MG63 (cell line): Measurements from ENCODE around the gene KRAS. TPM values are rescaled to one million over a fixed set of nuclear protein-coding genes. Genes with fewer than 3 reads are reported as not detected.
"Not testable (repeated sequence)": the region's sequence is repeated elsewhere in the genome, so short reads cannot be mapped to it uniquely, and the experiment has no call there.

ENCODE experiments used
- DNase-seq: peaks from one replicate; pipeline ENCODE4 v3.0.0-alpha.2; 2020
- H3K27me3 ChIP-seq: fragments of 250-450 bp; sonication (Bioruptor Pico); 2 replicates; pipeline ENCODE4 v1.5.1; 2020; ENCODE audit warnings: mild to moderate bottlenecking, moderate library complexity
- H3K36me3 ChIP-seq: fragments of 250-450 bp; sonication (Bioruptor Pico); 2 replicates; pipeline ENCODE4 v1.5.1; 2020; ENCODE audit warnings: mild to moderate bottlenecking, moderate library complexity
- H3K4me3 ChIP-seq: fragments of 250-450 bp; sonication (Bioruptor Pico); 2 replicates; pipeline ENCODE4 v1.5.1; 2020; ENCODE audit warnings: mild to moderate bottlenecking, moderate library complexity
- H3K9me3 ChIP-seq: fragments of 250-450 bp; sonication (Bioruptor Pico); 2 replicates; pipeline ENCODE4 v1.5.1; 2020; ENCODE audit warnings: mild to moderate bottlenecking, moderate library complexity
- total RNA-seq: library from RNA; depleted of rRNA; stranded (reverse); fragments of >200 nt; shearing (Covaris generic); gene quantifications from 2 replicates; pipeline ENCODE4 v1.2.3, GENCODE V29; 2014; ENCODE audit warnings: low replicate concordance; rRNA removed

KRAS gene
- 4.1 and 6.1 TPM in 2 replicates for total RNA-seq

- H3K9me3 ChIP-seq = no peaks in the 10 kb centered on the region
These were observed at the start of gene KRAS for GRCh38 chr12:25250744-25251730. Gene KRAS (minus strand): TSS chr12:25250929.

GRCh38 chr12:25296381-25296780 is 45.7 kb upstream of the KRAS start:
- Histone ChIP-seq H3K9me3 (no peaks in the 10 kb centered on the region), H3K36me3 (no peaks in the 10 kb centered on the region), H3K27me3 (no peaks in the 10 kb centered on the region), H3K4me3 (no peak overlapping the region)
- DNase-seq = no peak

More at GRCh38 chr12:25250744-25251730, at the start of gene KRAS:
- Histone ChIP-seq H3K27me3 (no peaks in the 10 kb centered on the region), H3K4me3 (peak within 1 kb of the TSS; percentile 75), H3K36me3 (peaks cover 6% of the 10 kb centered on the region)
- DNase-seq = peak; percentile 99

GRCh38 chr12:25295361-25295760 is 44.6 kb upstream of the KRAS start:
- DNase-seq = no peak
- Histone ChIP-seq H3K4me3 (no peak overlapping the region), H3K36me3 (no peaks in the 10 kb centered on the region), H3K9me3 (no peaks in the 10 kb centered on the region), H3K27me3 (no peaks in the 10 kb centered on the region)

- no peak for DNase-seq
- Histone ChIP-seq H3K36me3 (no peaks in the 10 kb centered on the region), H3K9me3 (no peaks in the 10 kb centered on the region), H3K4me3 (no peak overlapping the region), H3K27me3 (no peaks in the 10 kb centered on the region)
These were observed 42.9 kb upstream of the KRAS start for GRCh38 chr12:25293653-25294052.

GRCh38 chr12:25292810-25293221 is 42.1 kb upstream of the KRAS start:
- not testable (repeated sequence) for H3K4me3 ChIP-seq, DNase-seq, H3K36me3 ChIP-seq, H3K9me3 ChIP-seq, H3K27me3 ChIP-seq

- no peaks in the 10 kb centered on the region for H3K27me3 ChIP-seq
- H3K36me3 ChIP-seq = no peaks in the 10 kb centered on the region
- DNase-seq = no peak
- H3K9me3 ChIP-seq = no peaks in the 10 kb centered on the region
- no peak overlapping the region for H3K4me3 ChIP-seq
These were observed 36.9 kb upstream of the KRAS start for GRCh38 chr12:25287610-25288009.

GRCh38 chr12:25286837-25287236 is 36.1 kb upstream of the KRAS start:
- Histone ChIP-seq H3K9me3 (no peaks in the 10 kb centered on the region), H3K4me3 (no peak overlapping the region), H3K27me3 (no peaks in the 10 kb centered on the region), H3K36me3 (no peaks in the 10 kb centered on the region)
- no peak for DNase-seq

GRCh38 chr12:25284024-25284423 is 33.3 kb upstream of the KRAS start:
- Histone ChIP-seq H3K4me3 (no peak overlapping the region), H3K36me3 (no peaks in the 10 kb centered on the region), H3K27me3 (no peaks in the 10 kb centered on the region), H3K9me3 (no peaks in the 10 kb centered on the region)
- DNase-seq = no peak

- Histone ChIP-seq H3K27me3 (no peaks in the 10 kb centered on the region), H3K9me3 (no peaks in the 10 kb centered on the region), H3K4me3 (no peak overlapping the region), H3K36me3 (no peaks in the 10 kb centered on the region)
- no peak for DNase-seq
These were observed 32.3 kb upstream of the KRAS start for GRCh38 chr12:25283006-25283405.

GRCh38 chr12:25280082-25280481 is 29.4 kb upstream of the KRAS start:
- Histone ChIP-seq H3K9me3 (no peaks in the 10 kb centered on the region), H3K36me3 (no peaks in the 10 kb centered on the region), H3K4me3 (no peak overlapping the region), H3K27me3 (no peaks in the 10 kb centered on the region)
- DNase-seq = no peak

- H3K36me3 ChIP-seq = no peaks in the 10 kb centered on the region
- no peaks in the 10 kb centered on the region for H3K27me3 ChIP-seq
These were observed 27.5 kb upstream of the KRAS start for GRCh38 chr12:25278269-25278668.

GRCh38 chr12:25276199-25276937 is 25.6 kb upstream of the KRAS start:
- Histone ChIP-seq H3K9me3 (no peaks in the 10 kb centered on the region), H3K36me3 (no peaks in the 10 kb centered on the region), H3K4me3 (no peak overlapping the region), H3K27me3 (no peaks in the 10 kb centered on the region)
- peak; percentile 84 for DNase-seq

More at GRCh38 chr12:25278269-25278668, 27.5 kb upstream of the KRAS start:
- no peak overlapping the region for H3K4me3 ChIP-seq
- no peaks in the 10 kb centered on the region for H3K9me3 ChIP-seq
- no peak for DNase-seq

- DNase-seq = no peak
- Histone ChIP-seq H3K9me3 (no peaks in the 10 kb centered on the region), H3K36me3 (no peaks in the 10 kb centered on the region), H3K27me3 (peaks cover 4% of the 10 kb centered on the region; the same call in 1 of the 2 replicates), H3K4me3 (no peak overlapping the region)
These were observed 20.9 kb upstream of the KRAS start for GRCh38 chr12:25271486-25272098.

- Histone ChIP-seq H3K4me3 (no peak overlapping the region), H3K9me3 (no peaks in the 10 kb centered on the region), H3K36me3 (no peaks in the 10 kb centered on the region), H3K27me3 (peaks cover 4% of the 10 kb centered on the region; the same call in 1 of the 2 replicates)
- no peak for DNase-seq
These were observed 19.0 kb upstream of the KRAS start for GRCh38 chr12:25269701-25270100.

GRCh38 chr12:25266497-25266896 is 15.8 kb upstream of the KRAS start:
- Histone ChIP-seq H3K27me3 (peaks cover 4% of the 10 kb centered on the region; the same call in 1 of the 2 replicates), H3K9me3 (no peaks in the 10 kb centered on the region), H3K4me3 (no peak overlapping the region), H3K36me3 (no peaks in the 10 kb centered on the region)
- DNase-seq = no peak

- H3K4me3 ChIP-seq = no peak overlapping the region
- H3K27me3 ChIP-seq = peaks cover 4% of the 10 kb centered on the region; the same call in 1 of the 2 replicates
- no peaks in the 10 kb centered on the region for H3K9me3 ChIP-seq
- no peak for DNase-seq
- H3K36me3 ChIP-seq = no peaks in the 10 kb centered on the region
These were observed 14.1 kb upstream of the KRAS start for GRCh38 chr12:25264862-25265261.

- no peaks in the 10 kb centered on the region for H3K36me3 ChIP-seq
These were observed 13.4 kb upstream of the KRAS start for GRCh38 chr12:25264114-25264513.

More at GRCh38 chr12:25264114-25264513, 13.4 kb upstream of the KRAS start:
- DNase-seq = no peak
- no peaks in the 10 kb centered on the region for H3K9me3 ChIP-seq
- H3K4me3 ChIP-seq = no peak overlapping the region
- H3K27me3 ChIP-seq = peaks cover 4% of the 10 kb centered on the region; the same call in 1 of the 2 replicates
